GM15510 (cell line): Measurements from ENCODE around the gene ABCC9.

Source experiments
- POLR2A ChIP-seq: IDR thresholded peaks from 3 replicates; pipeline ENCODE4 v1.6.1; 2011; ENCODE audit warnings: borderline replicate concordance; ENCODE audit not compliant: insufficient read length; ENCODE audit errors: extremely low read depth

The ABCC9 gene

DNA sequence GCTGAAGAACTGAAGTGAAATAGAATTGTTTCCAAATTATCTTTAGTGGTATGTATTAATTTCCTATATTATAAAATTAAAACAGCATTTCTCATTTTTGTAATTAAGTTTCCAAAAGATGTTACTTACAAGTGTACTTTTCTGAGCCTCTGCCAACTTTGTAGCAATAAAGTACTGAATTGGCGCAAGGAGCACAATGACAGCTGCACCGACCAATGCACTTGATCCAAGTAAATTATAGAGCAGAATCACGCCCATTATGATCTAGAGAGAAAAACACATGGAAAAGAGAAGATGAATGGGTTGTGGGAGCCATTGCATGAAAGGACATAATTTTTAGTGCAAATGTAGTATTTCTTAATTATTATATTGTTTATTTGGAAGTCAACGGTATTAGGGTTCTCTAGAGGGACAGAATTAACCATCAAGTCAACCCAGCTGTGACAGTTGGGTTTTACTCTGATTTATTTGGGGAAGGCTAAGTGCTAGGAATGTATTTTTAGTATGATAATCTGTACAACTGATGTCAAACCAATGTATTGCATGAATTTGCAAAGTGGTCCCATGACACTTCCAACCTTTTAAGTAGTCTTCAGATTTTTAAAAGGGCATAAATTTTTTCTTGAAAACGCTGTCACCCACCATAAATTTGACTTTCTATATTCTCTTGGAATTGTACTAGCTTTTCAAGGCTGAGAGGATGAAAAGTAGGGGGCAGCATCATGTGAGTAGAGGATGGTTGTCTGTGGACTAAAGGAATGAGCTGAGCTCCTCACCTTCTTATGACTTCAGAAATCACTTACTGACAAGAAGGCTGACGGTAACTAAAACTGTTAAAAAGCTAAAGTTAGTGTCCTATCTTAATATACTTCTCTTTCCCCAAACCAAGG, 33.0 kb downstream of the ABCC9 start:
- no peak for TF ChIP-seq POLR2A

DNA sequence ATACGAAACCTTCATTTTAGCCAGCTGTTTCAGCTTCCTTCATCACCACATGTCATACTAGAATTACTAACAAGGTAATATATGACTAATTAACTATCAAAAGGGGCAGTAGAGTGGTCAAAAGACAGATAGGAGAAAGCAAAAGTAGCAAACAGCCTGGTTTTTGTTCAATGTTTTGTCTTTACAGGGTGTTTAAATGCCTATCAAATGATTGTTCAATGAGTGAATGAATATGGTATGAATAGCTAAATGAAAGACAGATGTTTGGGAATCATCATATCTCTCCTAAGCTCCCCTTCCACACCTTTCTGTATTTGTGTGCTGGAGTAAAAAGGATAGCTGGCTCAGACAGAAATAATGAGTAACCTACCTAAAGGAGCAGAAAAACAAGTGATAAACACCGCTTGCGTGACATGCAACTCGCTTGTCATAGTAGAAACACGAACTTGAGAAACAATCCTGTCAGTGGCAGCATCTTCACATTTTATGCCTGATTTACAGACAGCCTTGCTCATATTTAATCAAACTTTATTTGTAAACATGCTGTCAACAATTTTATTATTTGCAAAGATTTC, 34.2 kb downstream of the ABCC9 start:
- TF ChIP-seq POLR2A = no peak

DNA sequence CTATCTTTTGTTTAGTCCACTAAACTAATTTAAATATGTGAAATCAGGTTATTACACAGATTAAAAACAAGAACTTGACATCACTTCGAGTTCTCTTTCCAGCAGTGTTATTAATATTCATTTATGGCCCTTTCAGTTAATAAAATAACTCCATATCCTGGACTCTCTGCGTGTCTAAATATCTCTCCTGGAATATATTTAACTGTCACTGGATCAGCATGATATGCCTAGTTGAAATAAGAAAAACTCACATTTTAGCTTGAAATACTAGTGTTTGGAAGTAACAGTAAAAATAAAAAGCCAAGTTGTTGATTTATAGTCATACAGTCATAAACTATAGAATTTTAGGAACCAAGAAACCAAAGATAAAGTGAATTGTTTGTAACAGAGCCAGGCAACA, 45.6 kb downstream of the ABCC9 start:
- no peak for TF ChIP-seq POLR2A

DNA sequence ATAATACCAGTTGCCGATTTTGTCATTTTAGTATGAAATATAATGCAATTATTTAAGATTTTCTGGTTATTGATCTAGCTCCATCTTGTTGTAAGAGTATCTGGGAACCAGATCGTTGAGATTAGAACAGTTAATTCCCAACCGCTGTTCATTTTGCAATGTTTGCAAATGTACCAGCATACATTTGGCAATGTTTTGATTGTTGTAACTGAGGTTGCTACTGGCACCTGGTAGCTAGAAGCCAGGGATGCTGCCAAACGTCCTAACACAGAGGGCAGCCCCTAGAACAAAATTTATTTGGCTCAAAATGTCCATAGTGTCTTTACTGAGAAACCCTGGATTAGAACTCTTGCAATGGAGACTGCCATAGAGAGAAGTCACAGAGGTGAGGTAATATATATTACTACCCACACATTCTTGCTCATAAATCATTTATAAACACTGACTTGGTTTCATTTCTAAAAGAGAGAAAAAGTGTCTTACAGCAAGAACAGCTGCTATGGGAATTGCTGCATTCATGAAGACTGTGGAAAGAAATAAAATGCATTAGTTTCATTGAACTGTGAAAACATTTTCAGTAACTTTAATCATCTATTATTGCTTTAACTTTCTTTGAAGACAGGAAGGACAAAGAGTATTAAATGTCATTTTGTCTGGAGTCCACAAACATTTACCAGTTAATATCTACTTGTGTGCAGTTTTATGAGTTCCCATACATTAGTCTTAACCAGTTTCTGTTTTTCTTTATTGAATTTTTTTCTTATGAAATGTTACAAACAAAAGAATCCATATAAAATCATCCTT, 46.2 kb downstream of the ABCC9 start:
- TF ChIP-seq POLR2A = no peak

DNA sequence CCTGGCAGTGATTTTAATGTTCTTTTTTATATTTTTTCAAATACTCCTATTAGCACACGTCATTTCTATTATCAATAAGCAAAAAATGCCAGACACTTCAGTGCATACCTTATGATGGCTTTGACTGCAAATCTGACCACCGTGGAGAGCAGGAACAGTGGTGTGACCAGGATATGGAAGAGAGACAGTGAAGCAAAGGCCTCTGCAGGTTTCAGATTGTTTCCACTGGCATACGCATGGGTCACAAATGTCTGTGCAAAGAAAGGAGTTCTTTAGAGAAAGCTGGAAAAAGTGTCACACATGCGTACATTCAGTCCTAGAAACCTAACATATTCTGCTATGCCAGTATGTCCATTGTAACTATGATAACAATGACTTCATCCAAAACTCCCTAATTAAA, 47.3 kb downstream of the ABCC9 start:
- TF ChIP-seq POLR2A = no peak

DNA sequence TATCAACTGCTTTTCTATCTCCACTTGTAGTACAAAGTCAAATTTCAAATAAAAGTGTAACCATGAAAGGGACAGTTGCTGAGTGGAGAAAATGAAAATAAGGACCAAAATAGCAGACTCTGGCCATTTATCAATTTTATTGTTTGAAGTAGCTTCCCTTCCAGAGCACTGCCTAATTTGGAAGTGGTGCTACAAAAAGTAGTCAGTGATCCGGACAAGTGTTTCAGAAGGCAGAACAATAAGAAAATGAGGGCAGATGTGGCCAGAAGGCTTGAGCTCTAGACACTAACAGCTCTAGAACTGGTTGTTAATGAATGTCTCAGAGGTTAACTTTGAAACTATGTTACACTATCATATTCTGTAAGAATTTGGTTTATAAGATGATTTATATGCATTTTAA, 48.9 kb downstream of the ABCC9 start:
- no peak for TF ChIP-seq POLR2A

DNA sequence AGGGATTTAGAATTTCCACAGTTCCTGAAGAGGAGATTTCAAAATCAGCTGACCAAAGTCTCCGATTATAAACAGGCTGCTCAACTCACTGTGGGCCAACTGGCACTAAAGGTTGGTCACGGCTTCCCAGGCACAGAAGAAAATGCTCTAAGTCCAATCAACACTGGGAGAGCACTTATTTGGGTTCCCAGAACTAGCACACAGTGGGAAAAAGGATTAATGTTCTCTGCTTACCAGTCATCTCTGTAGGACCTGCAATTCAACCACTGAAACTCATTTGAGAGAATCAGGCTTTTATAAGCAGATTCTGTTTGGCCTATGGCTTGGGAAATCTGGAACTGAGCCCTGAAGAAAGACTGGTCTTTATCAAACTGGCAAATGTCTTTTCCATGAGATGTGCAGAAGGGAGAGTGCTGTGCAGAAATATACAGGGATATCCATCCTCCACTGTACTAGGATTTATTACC, 49.4 kb downstream of the ABCC9 start:
- TF ChIP-seq POLR2A = no peak

DNA sequence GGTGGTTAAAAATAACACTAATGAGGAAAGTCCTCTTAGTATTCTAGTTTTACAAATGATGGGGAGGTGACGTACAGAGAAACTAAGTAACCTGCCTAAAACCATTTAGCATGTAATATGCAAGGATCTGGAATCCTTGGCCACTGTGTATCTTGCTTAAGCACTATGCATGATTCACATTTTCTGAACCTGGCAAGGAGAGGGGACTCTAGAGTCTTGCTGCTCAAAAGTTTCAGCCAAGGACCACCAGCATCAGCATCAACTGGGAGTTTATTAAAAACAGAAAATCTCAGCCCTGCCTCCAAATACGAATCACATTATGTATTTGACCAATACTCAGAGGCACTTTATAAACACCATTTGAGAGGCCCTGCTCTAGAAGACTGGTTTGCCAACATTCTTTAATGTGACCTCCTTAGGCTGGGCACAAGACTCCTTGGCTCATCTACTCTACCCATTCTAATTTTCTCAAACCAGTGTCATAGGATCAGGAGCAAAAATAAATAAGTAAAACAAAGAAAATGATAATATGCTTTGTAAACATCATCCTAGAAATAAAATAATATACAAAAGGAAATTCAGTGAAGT, 52.9 kb downstream of the ABCC9 start:
- no peak for TF ChIP-seq POLR2A

DNA sequence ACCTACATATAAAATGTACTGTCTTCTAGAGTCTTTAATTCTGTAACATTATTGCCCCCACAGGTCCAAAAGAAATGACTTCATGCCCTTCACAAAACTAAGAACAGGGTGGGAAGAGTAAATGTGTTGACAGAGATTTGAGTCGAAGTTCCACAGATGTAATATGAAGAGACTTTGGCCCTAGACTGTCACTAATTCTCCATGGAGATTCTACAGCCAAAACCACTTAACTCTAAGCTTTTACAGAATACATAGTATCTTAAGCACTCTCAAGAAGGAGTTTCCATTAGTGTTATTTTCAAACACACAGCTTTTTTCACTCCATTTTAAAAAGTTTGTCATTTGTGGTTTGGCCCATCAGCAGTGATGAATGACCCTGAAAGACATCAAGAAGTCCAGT, 56.3 kb downstream of the ABCC9 start:
- TF ChIP-seq POLR2A = no peak

DNA sequence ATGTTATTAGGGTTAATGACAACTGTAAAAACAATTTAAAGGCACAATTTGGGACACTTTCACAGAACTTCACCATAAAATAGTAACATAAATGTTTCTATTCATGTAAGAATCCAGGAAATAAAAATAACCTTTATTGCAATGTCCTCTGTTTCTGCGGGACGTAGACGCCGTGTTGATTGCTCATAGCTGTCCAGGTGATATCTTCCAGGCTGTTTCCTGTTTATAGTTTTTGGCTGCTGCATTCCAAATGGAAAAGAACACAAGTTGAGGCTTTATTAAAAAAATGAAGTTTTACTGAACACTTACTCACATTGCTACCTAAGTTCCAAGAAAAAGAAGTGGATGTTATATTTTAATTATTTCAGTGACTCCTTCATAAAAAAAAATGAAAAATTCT, 58.6 kb downstream of the ABCC9 start:
- no peak for TF ChIP-seq POLR2A

DNA sequence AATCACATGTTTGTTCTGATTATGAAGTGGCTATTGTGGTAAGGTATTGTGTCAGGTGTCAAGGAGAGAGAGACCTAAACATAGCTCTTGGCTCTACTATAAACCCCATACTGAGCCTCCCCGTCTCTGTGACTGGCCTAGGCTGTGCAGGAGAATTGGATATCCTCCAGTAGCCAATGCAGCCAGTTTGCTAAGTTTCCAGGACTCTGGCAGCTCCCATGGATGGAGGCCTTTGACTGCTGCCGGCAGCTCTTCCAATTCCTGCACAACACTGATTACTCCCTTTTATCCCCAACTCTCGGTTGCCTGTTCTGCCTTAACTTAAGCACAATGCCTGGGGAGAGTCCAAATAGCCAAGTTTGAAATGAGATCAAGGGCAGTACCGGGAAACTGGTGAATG, 59.3 kb downstream of the ABCC9 start:
- TF ChIP-seq POLR2A = no peak

DNA sequence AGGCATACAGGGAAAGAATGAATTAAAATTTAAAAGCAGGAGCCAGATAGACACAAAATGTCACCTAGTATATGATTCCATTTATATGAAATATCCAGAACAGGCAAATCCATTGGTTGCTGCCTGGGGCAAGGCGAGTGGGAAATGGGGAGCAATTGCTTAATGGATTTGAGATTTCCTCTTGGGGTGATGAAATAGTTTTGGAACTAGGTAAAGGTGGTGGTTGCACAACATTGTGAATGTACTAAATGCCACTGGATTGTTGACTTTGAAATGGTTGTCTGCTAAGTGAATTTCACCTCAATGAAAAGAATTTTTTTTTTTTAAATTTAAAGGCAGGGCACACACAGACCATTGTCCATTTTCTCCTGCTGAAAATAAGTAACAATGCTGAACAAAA, 61.9 kb downstream of the ABCC9 start:
- no peak for TF ChIP-seq POLR2A

DNA sequence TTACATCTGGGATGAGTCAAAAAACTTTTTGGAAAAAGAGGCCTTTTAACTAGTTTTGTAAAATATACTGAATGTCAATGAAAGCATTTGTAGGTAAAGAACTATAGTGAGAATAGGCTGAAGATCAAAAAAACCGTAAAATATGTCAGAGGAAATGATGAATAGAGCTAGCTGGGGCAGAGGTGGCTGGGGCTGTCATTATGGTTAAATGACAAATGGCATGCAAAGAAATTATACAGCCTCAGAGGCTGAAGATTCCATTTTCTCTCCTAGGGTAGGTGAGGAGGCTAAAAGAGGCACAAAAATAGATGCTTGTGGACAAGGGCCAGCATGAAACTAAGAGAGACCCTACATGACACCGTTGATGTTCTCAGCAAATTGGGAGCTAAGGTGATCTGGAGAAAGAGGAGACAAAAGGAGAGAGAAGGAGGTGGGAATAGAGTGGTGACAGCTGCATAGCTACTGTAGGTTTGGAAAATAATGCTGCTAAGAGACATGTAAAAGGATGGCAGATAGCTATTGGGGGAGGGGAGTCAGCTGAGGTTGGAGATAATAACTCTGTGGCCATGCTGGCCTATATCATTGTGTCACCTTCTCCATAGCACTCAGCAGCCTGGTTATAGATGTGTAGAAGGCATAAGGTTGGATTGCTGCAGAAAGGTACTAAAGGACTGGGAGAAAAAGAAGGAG, 63.8 kb downstream of the ABCC9 start:
- no peak for TF ChIP-seq POLR2A

DNA sequence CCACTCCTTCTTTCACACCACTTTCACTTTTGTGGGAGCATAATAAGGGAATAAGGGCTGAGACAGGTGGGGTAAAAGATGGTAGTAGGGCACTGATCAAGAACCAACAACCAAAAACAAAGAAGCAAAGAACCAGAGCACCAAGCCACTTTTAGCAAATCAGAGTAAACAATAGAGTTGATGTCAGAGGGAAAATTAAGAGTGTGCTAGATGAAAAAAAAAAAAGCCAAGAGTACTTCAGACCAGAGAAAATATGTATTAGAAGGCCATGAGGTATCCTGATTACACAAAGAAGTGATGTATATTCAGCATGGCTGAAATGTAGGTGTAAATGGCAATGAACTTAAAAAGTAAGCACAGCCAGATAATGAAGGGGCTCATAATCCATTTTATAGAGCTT, 75.4 kb downstream of the ABCC9 start:
- no peak for TF ChIP-seq POLR2A

DNA sequence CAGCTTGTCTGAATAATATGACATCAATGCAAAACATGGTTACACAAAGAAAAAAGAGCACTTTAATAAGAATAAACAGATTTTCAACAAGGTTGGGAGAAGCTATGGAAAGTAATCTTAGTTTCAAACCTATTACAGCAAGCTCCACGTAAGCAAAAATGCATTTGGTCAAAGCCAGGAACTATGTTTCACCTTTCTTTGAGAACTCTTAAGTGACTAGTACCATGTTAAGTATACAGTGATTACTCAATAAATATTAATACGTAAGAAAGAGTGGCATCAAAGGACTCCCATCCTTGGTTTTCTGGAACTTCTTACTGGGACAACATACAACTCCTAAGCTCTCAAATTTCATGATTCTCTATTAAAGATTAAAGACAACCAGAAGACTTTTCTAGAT, 80.7 kb downstream of the ABCC9 start:
- no peak for TF ChIP-seq POLR2A

DNA sequence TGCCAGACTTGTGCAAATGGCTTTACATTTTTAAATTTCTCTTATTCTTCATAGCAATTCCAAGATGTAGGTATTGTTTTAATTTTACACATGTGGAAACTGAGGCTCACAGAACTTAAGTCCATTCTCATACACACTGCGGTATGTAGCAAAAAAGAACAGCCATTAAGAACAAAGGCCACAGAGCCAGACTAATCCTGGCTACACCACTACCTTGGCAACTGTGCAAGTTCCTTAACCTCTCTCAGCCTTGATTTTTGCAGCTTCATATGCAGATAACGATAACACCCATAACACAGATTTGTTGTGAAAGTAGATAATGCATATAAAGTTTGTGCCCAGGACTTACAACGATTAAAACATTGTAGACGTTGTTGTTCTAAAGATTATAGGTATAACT, 81.1 kb downstream of the ABCC9 start:
- no peak for TF ChIP-seq POLR2A

DNA sequence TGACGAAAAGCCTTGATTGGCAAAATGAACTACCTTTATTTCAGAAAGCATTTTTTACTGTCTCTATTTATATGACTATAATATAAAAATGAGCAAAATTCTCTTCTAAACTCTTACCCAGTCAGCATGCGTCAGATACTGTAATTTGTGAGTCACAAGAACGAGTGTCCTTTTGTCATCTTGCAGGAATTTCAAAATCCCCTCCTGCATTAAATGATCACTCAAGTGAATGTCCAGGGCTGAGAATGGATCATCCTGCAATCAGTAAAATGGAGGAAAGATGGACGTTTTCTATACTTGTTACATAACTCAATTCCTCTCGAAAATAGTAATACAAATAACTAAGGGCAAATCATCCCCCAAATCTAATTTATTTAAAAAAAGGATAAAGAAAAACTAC, 89.0 kb downstream of the ABCC9 start:
- no peak for TF ChIP-seq POLR2A
